Activated T-helper 17 cell treated with anti-CD3 and anti-CD28 coated beads, Interleukin-2, amount 50 U/mL, for 72 hours (primary cell): ENCODE data around the gene BEND7. TPM values are rescaled to one million over a fixed set of nuclear protein-coding genes. Genes with fewer than 3 reads are reported as not detected.
"Not testable (repeated sequence)": the region's sequence is repeated elsewhere in the genome, so short reads cannot be mapped to it uniquely, and the experiment has no call there.

Source experiments
- ATAC-seq: fragments of 150-1000 bp; cut with Tn5 transposase; replicated peaks from 2 replicates; pipeline ENCODE4 v1.10.0; 2021; ENCODE audit warnings: mild to moderate bottlenecking, moderate library complexity
- H3K27ac Mint-ChIP-seq: one replicate; pipeline ENCODE4 v1.8.0; 2022; ENCODE audit warnings: mixed read lengths
- H3K27me3 Mint-ChIP-seq: one replicate; pipeline ENCODE4 v1.8.0; 2022; ENCODE audit warnings: mixed read lengths
- H3K36me3 Mint-ChIP-seq: one replicate; pipeline ENCODE4 v1.8.0; 2022; ENCODE audit warnings: low read depth, mild to moderate bottlenecking, mixed read lengths
- H3K4me1 Mint-ChIP-seq: one replicate; pipeline ENCODE4 v1.8.0; 2022; ENCODE audit warnings: mixed read lengths
- H3K4me3 Mint-ChIP-seq: one replicate; pipeline ENCODE4 v1.8.0; 2022; ENCODE audit warnings: mild to moderate bottlenecking, mixed read lengths
- H3K9me3 Mint-ChIP-seq: one replicate; pipeline ENCODE4 v1.8.0; 2022; ENCODE audit warnings: mixed read lengths
- total RNA-seq, 2 donors: library from RNA; stranded (reverse); gene quantifications; one replicate each; pipeline ENCODE4 v1.2.3, GENCODE V29; 2022

The BEND7 gene
- total RNA-seq, 2 donors from 2014 or later = not detected

DNA sequence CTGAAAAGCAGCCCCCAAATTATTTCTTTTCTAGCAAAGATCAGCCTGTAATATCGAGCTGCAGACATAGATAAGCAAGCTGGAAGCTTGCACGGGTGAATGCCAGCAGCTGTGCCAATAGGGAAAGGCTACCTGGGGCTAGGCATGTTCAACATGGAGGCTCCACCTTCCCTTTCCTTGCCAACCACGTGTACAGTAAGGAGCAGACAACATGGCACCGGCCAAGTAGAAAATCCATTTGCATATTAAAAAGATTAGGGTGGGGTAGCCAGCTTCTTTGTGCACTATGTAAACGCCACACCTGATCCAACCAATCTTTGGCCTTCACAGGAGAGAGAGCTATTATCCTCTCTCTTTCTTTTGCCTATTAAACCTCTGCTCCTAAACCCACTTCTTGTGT, 124.0 kb downstream of the BEND7 start:
- no peak for ATAC-seq
- Mint-ChIP-seq H3K27ac (no peak overlapping the region), H3K4me3 (no peak overlapping the region), H3K4me1 (no peaks in the 10 kb centered on the region), H3K27me3 (peaks cover 23% of the 10 kb centered on the region), H3K9me3 (no peaks in the 10 kb centered on the region), H3K36me3 (no peaks in the 10 kb centered on the region)

DNA sequence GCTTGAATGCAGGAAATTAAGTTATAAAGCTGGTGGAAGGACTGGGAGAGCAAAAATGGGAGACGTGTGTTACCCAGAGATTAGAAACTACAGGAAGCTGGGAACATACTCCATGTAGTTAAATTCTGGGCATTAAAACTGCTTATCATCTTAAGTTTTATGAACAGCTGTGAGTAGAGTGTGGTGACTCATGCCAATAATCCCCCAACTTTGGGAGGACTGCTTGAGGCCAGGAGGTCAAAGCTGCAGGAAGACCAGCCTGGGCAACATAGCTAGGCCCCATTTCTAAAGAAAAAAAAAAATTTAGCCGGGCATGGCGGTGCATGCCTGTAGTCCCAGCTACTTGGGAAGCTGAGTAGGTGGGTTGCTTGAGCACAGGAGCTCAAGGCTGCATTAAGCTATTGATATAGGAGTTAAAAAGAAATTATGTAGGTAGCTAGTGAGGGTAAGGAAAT, 124.5 kb downstream of the BEND7 start:
- Mint-ChIP-seq H3K27ac (no peak overlapping the region), H3K4me1 (no peaks in the 10 kb centered on the region), H3K9me3 (no peaks in the 10 kb centered on the region), H3K36me3 (no peaks in the 10 kb centered on the region), H3K27me3 (peaks cover 24% of the 10 kb centered on the region), H3K4me3 (no peak overlapping the region)
- no peak for ATAC-seq

GRCh38 chr10:13403426-13403825, 125.4 kb downstream of the BEND7 start:
- H3K4me3 Mint-ChIP-seq = not testable (repeated sequence)

GRCh38 chr10:13402021-13402420, 126.8 kb downstream of the BEND7 start:
- no peak for ATAC-seq
- H3K27ac Mint-ChIP-seq = no peak overlapping the region
- H3K27me3 Mint-ChIP-seq = peaks cover 17% of the 10 kb centered on the region
- H3K4me3 Mint-ChIP-seq = no peak overlapping the region
- H3K36me3 Mint-ChIP-seq = no peaks in the 10 kb centered on the region
- H3K9me3 Mint-ChIP-seq = no peaks in the 10 kb centered on the region
- no peaks in the 10 kb centered on the region for H3K4me1 Mint-ChIP-seq

More at GRCh38 chr10:13403426-13403825, 125.4 kb downstream of the BEND7 start:
- not testable (repeated sequence) for ATAC-seq, H3K36me3 Mint-ChIP-seq, H3K4me1 Mint-ChIP-seq, H3K9me3 Mint-ChIP-seq, H3K27ac Mint-ChIP-seq
- peaks cover 25% of the 10 kb centered on the region for H3K27me3 Mint-ChIP-seq

GRCh38 chr10:13401142-13401541, 127.7 kb downstream of the BEND7 start:
- Mint-ChIP-seq H3K4me3 (no peak overlapping the region), H3K4me1 (no peaks in the 10 kb centered on the region), H3K9me3 (no peaks in the 10 kb centered on the region), H3K36me3 (no peaks in the 10 kb centered on the region), H3K27ac (no peak overlapping the region), H3K27me3 (peaks cover 16% of the 10 kb centered on the region)
- ATAC-seq = no peak

GRCh38 chr10:13400196-13400965, 128.4 kb downstream of the BEND7 start:
- Mint-ChIP-seq H3K4me3 (no peak overlapping the region), H3K4me1 (no peaks in the 10 kb centered on the region), H3K27me3 (peaks cover 16% of the 10 kb centered on the region), H3K27ac (no peak overlapping the region), H3K36me3 (no peaks in the 10 kb centered on the region), H3K9me3 (no peaks in the 10 kb centered on the region)
- ATAC-seq = no peak

GRCh38 chr10:13399752-13400151, 129.1 kb downstream of the BEND7 start:
- Mint-ChIP-seq H3K27me3 (peaks cover 16% of the 10 kb centered on the region), H3K36me3 (no peaks in the 10 kb centered on the region), H3K27ac (no peak overlapping the region), H3K4me3 (no peak overlapping the region), H3K9me3 (no peaks in the 10 kb centered on the region), H3K4me1 (no peaks in the 10 kb centered on the region)
- no peak for ATAC-seq

- no peak overlapping the region for H3K27ac Mint-ChIP-seq
- no peaks in the 10 kb centered on the region for H3K36me3 Mint-ChIP-seq
- H3K27me3 Mint-ChIP-seq = peaks cover 16% of the 10 kb centered on the region
- H3K4me3 Mint-ChIP-seq = no peak overlapping the region
- H3K9me3 Mint-ChIP-seq = no peaks in the 10 kb centered on the region
- no peaks in the 10 kb centered on the region for H3K4me1 Mint-ChIP-seq
- ATAC-seq = no peak
Measured at GRCh38 chr10:13399236-13399635, 129.6 kb downstream of the BEND7 start.

DNA sequence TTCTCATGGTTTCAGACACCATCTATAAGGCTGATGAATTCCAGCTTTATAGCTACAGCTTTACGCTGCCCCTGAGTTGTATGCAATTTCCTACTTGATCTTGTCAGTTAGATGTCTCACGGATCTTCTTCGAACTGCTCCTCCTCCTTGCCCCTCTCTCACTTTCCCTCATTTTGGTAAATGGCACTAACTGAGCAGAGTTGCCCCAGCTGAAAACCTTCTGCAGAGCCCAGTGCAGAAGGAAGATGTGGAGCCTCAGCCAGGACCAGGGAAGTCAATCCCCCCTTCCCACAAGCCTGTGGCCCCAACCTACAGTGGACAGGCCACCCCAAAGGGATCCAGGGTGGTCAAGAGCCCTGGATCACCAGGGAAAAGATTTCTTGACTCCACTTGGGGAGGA, 131.8 kb downstream of the BEND7 start:
- peaks cover 29% of the 10 kb centered on the region for H3K27me3 Mint-ChIP-seq
- no peaks in the 10 kb centered on the region for H3K36me3 Mint-ChIP-seq
- no peaks in the 10 kb centered on the region for H3K4me1 Mint-ChIP-seq
- H3K27ac Mint-ChIP-seq = no peak overlapping the region
- ATAC-seq = no peak
- no peaks in the 10 kb centered on the region for H3K9me3 Mint-ChIP-seq
- no peak overlapping the region for H3K4me3 Mint-ChIP-seq

DNA sequence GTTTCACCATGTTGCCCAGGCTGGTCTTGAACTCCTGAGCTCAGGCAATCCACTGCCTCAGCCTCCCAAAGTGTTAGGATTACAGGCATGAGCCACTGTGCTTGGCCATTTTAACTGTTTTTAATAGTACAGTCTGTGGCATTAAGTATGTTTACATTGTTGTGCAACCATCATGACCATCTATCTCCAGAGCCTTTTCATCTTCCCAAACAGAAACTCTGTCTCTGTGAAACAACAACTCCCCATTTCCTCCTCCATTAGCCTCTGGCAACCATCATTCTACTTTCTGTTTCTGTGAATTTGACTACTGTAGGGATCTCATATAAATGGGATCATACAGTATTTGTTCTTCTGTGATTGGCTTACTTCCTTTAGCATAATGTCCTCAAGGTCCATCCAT, 132.4 kb downstream of the BEND7 start:
- Mint-ChIP-seq H3K4me3 (no peak overlapping the region), H3K27ac (no peak overlapping the region), H3K9me3 (no peaks in the 10 kb centered on the region), H3K36me3 (no peaks in the 10 kb centered on the region), H3K27me3 (peaks cover 33% of the 10 kb centered on the region), H3K4me1 (no peaks in the 10 kb centered on the region)
- ATAC-seq = no peak

DNA sequence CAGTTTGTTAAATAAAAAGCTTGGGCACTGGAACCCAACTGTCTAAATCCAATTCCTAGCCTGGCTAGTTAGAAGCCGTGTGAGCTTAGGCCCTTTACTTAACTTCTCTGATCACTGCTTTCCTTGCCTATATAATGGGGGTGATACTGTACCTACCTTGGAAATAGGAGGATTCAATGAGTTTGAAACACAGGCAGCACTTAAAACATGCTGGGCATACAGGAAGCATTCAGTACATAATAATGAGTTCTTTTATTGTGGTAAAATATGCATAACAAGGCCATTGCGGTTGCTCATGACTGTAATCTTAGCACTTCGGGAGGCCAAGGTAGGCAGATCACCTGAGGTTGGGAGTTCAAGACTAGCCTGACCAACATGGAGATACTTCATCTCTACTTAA, 133.3 kb downstream of the BEND7 start:
- Mint-ChIP-seq H3K9me3 (no peaks in the 10 kb centered on the region), H3K4me3 (no peak overlapping the region), H3K4me1 (no peaks in the 10 kb centered on the region), H3K27me3 (peaks cover 28% of the 10 kb centered on the region), H3K36me3 (no peaks in the 10 kb centered on the region), H3K27ac (no peak overlapping the region)
- ATAC-seq = no peak

DNA sequence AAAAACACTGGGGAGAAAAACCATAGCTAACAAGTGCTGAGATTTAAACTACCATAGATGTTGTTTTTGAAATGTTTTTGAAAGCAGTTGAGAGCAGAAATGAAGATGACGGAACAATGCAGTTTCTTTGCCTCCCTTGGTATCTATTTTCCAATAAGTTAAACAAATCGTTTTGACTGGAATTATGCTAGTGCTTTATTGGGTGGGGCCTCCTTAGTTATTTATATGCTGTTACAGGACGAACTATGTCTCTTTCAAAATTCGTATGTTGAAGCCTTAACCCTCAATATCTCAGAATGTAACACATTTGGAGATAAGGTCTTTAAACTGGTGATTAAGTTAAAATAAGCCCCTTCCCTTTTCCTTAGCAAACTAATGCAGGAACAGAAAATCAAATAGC, 135.2 kb downstream of the BEND7 start:
- no peak overlapping the region for H3K4me3 Mint-ChIP-seq
- H3K27me3 Mint-ChIP-seq = peaks cover 20% of the 10 kb centered on the region
- no peak overlapping the region for H3K27ac Mint-ChIP-seq
- H3K36me3 Mint-ChIP-seq = no peaks in the 10 kb centered on the region
- ATAC-seq = no peak
- H3K4me1 Mint-ChIP-seq = no peaks in the 10 kb centered on the region
- H3K9me3 Mint-ChIP-seq = no peaks in the 10 kb centered on the region

- H3K4me3 Mint-ChIP-seq = no peak overlapping the region
- H3K4me1 Mint-ChIP-seq = no peaks in the 10 kb centered on the region
- H3K36me3 Mint-ChIP-seq = no peaks in the 10 kb centered on the region
- ATAC-seq = no peak
- peaks cover 24% of the 10 kb centered on the region for H3K27me3 Mint-ChIP-seq
- no peak overlapping the region for H3K27ac Mint-ChIP-seq
- no peaks in the 10 kb centered on the region for H3K9me3 Mint-ChIP-seq
Measured at GRCh38 chr10:13392701-13393100, 136.1 kb downstream of the BEND7 start.
